NK-92 treated with Interleukin-12 subunit alpha and Interleukin-12 subunit beta, amount 100 ng/mL, for 24 hours (cell line): Measurements from ENCODE around the gene DOP1A.

ENCODE experiments used
- DNase-seq: peaks from one replicate; lab custom pipeline; 2025; lab: John Stamatoyannopoulos, UW

Gene DOP1A

DNA sequence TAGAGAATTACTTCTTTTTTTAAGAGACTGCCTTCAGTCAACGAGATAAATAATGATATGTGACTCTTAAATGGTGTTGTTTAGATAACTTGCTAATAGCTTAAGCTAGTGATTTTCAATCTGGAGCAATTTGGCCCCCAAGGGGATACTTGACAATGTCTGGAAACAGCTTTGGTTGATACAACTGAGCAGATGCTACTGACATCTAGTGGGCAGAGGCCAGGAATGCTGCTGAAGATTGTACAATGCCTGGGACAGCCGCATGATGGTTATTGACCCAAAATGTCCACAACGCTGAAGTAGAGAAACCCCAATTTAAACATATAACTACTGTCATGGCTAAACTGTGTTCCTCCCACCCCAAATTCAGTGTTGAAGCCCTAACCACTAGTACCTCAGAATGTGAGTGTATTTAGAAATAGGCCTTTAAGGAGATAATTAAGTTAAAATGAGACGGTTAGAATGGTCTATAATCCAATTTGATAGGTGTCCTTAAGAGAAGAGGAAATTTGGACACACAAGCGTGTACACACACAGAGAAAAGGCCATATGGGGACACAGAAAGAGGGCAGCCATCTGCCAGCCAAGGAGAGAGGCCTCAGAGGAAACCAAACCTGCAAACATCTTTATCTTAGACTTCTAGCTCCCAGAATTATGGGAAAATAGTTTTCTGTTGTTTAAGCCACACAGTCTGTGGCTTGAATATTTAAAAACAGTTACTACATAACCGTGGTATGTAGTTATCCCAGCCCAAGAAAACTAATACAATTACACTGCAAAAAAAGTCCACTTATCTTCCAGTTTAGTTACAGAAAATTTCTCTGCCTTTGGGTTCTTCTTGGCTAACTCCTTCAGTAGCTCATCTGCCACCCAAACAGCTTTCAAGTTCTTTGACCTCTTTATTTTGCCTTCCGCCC lies 147.9 kb downstream of the DOP1A start:
- peak; percentile 26 for DNase-seq

DNA sequence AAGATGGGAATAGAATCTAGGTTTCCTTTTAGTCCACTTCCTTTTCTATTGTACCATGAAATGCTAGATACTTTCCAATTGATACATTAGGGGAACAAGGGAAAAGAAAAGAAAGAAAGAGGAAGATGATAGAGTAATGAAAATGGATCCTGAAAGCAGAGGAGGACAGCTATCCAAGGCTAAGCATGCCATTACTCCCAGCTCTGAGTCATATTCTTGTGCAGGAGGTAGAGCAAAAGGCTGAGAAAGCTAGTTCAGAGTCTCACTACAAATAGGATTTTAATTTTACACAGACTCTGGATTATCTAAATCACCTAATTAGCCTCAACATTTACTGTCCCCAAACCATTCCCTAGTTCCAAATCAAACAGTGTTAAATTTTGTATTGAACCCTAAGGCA lies 149.3 kb downstream of the DOP1A start:
- no peak for DNase-seq
